MCF 10A (cell line): ENCODE measurements around the gene GABRR2. TPM values are rescaled to one million over a fixed set of nuclear protein-coding genes. Genes with fewer than 3 reads are reported as not detected.

ENCODE experiments used
- BruUV-seq: library from RNA; stranded (reverse); fragments of 400-500 nt; replicated peaks from 2 replicates; lab custom pipeline; 2021; lab: Mats Ljungman, UMichigan
- CTCF ChIA-PET: fragments of 300-600 bp; sonication (Branson Sonifier 250); formaldehyde crosslinking; extraction: SDS; loops from one replicate; lab custom pipeline; 2021; ENCODE audit warnings: antibody characterized with exemption, inconsistent platforms; lab: Yijun Ruan, JAX
- POLR2A ChIA-PET: fragments of 300-600, 350-650 bp; sonication (Branson Sonifier 250); formaldehyde crosslinking; extraction: SDS; loops from one replicate; lab custom pipeline; 2020; ENCODE audit warnings: antibody characterized with exemption, inconsistent platforms; lab: Yijun Ruan, JAX
- DNase-seq: peaks from one replicate; pipeline ENCODE4 v3.0.0-alpha.2; 2018; ENCODE audit not compliant: unreplicated experiment
- H3K27ac Mint-ChIP-seq: one replicate; pipeline ENCODE4 v1.8.0; 2022; ENCODE audit warnings: mild to moderate bottlenecking, low read depth, mixed read lengths; ENCODE audit not compliant: unreplicated experiment
- H3K27me3 Mint-ChIP-seq: one replicate; pipeline ENCODE4 v1.8.0; 2022; ENCODE audit warnings: mixed read lengths; ENCODE audit not compliant: insufficient read depth, unreplicated experiment
- H3K36me3 Mint-ChIP-seq: one replicate; pipeline ENCODE4 v1.8.0; 2022; ENCODE audit warnings: mild to moderate bottlenecking, moderate library complexity, mixed read lengths; ENCODE audit not compliant: insufficient read depth, unreplicated experiment
- H3K4me1 Mint-ChIP-seq: one replicate; pipeline ENCODE4 v1.8.0; 2022; ENCODE audit warnings: mixed read lengths; ENCODE audit not compliant: insufficient read depth, unreplicated experiment
- H3K4me3 Mint-ChIP-seq: one replicate; pipeline ENCODE4 v1.8.0; 2022; ENCODE audit warnings: mild to moderate bottlenecking, moderate library complexity, mixed read lengths; ENCODE audit not compliant: unreplicated experiment
- H3K9me3 Mint-ChIP-seq: one replicate; pipeline ENCODE4 v1.8.0; 2022; ENCODE audit warnings: mixed read lengths; ENCODE audit not compliant: unreplicated experiment
- CTCF ChIP-seq: fragments of 200-600 bp; IDR thresholded peaks from one replicate; pipeline ENCODE4 v1.8.0; 2022; ENCODE audit warnings: antibody characterized with exemption, mild to moderate bottlenecking; ENCODE audit not compliant: unreplicated experiment
- intact Hi-C: fragments of 100-400 bp; cut with micrococcal nuclease; formaldehyde crosslinking; loops from 2 replicates; pipeline ENCODE4 v1.14.1; 2022
- total RNA-seq: library from RNA; stranded (reverse); gene quantifications from 2 replicates; pipeline ENCODE4 v1.2.3, GENCODE V29; 2022

The GABRR2 gene
- total RNA-seq, 1 experiment from 2014 or later, result not detected

GRCh38 chr6:89269252-89269651 lies 45.8 kb downstream of the GABRR2 start:
- Mint-ChIP-seq H3K4me1 (no peaks in the 10 kb centered on the region), H3K9me3 (no peaks in the 10 kb centered on the region), H3K27ac (no peak overlapping the region), H3K4me3 (no peak overlapping the region), H3K36me3 (no peaks in the 10 kb centered on the region), H3K27me3 (peaks cover 54% of the 10 kb centered on the region)
- ChIA-PET POLR2A (no interaction called here), CTCF (no interaction called here)
- BruUV-seq, result no TSS peak
- TF ChIP-seq CTCF, result no peak
- intact Hi-C loops, result no loop called here
- DNase-seq, result no peak

- no peak overlapping the region for H3K27ac Mint-ChIP-seq
- H3K9me3 Mint-ChIP-seq, result no peaks in the 10 kb centered on the region
- intact Hi-C loops, result no loop called here
- no peak for TF ChIP-seq CTCF
- POLR2A ChIA-PET, result no interaction called here
- BruUV-seq, result no TSS peak
- CTCF ChIA-PET, result no interaction called here
- H3K27me3 Mint-ChIP-seq, result peaks cover 54% of the 10 kb centered on the region
- H3K36me3 Mint-ChIP-seq, result no peaks in the 10 kb centered on the region
- no peak overlapping the region for H3K4me3 Mint-ChIP-seq
- no peak for DNase-seq
- H3K4me1 Mint-ChIP-seq, result no peaks in the 10 kb centered on the region
Observed at GRCh38 chr6:89268776-89269175, 46.3 kb downstream of the GABRR2 start.

- CTCF ChIA-PET, result interaction anchor here (0.6 to 1.4 kb wide), 3 partner anchors 15 to 1974 kb away, joined by 3 to 5 read pairs (median 3); no protein-coding TSS in a partner anchor
- POLR2A ChIA-PET, result no interaction called here
Observed at GRCh38 chr6:89267918-89268317, 47.2 kb downstream of the GABRR2 start.

GRCh38 chr6:89264296-89264695 lies 50.8 kb downstream of the GABRR2 start:
- no peaks in the 10 kb centered on the region for H3K36me3 Mint-ChIP-seq
- no peak for DNase-seq
- H3K4me3 Mint-ChIP-seq, result no peak overlapping the region
- H3K27me3 Mint-ChIP-seq, result peaks cover 35% of the 10 kb centered on the region
- H3K9me3 Mint-ChIP-seq, result no peaks in the 10 kb centered on the region
- no TSS peak for BruUV-seq
- no peak for TF ChIP-seq CTCF
- intact Hi-C loops, result no loop called here
- H3K27ac Mint-ChIP-seq, result no peak overlapping the region
- no peaks in the 10 kb centered on the region for H3K4me1 Mint-ChIP-seq
- POLR2A ChIA-PET, result no interaction called here
- CTCF ChIA-PET, result no interaction called here

More at GRCh38 chr6:89267918-89268317, 47.2 kb downstream of the GABRR2 start:
- no peak for DNase-seq
- H3K36me3 Mint-ChIP-seq, result no peaks in the 10 kb centered on the region
- H3K4me3 Mint-ChIP-seq, result no peak overlapping the region
- BruUV-seq, result no TSS peak
- no peaks in the 10 kb centered on the region for H3K4me1 Mint-ChIP-seq
- TF ChIP-seq CTCF, result no peak
- intact Hi-C loops, result no loop called here
- H3K27me3 Mint-ChIP-seq, result peaks cover 54% of the 10 kb centered on the region
- no peaks in the 10 kb centered on the region for H3K9me3 Mint-ChIP-seq
- H3K27ac Mint-ChIP-seq, result no peak overlapping the region
